Right atrium auricular region (tissue), 2 donors: ENCODE results near the gene LCE6A. TPM values are rescaled to one million over a fixed set of nuclear protein-coding genes. Genes with fewer than 3 reads are reported as not detected.

ENCODE experiments used
- DNase-seq: peaks from one replicate; pipeline ENCODE4 v3.0.0-alpha.2; 2019; ENCODE audit warnings: low spot score
- H3K27ac ChIP-seq, 2 donors: fragments of 200-600 bp; sonication (generic); 1 replicate in 1 of 2; 2 replicates in 1 of 2; pipeline ENCODE4 v1.5.1; 2016 to 2019
- H3K27me3 ChIP-seq, 2 donors: fragments of 200-600 bp; sonication (generic); one replicate each; pipeline versions ENCODE4 v1.5.1 to v1.6.0; 2017 to 2019
- H3K36me3 ChIP-seq: fragments of 200-600 bp; sonication (generic); one replicate; pipeline ENCODE4 v1.5.1; 2016
- H3K4me1 ChIP-seq, 2 donors: fragments of 200-600 bp; sonication (generic); one replicate each; pipeline versions ENCODE4 v1.5.1 to v1.6.0; 2017 to 2019
- H3K4me3 ChIP-seq, 2 donors: fragments of 200-600 bp; sonication (generic); 1 replicate in 1 of 2; 2 replicates in 1 of 2; pipeline ENCODE4 v1.5.1; 2017 to 2019; ENCODE audit warnings: mild to moderate bottlenecking in 1 of 2, moderate library complexity in 1 of 2
- H3K9me3 ChIP-seq, 2 donors: fragments of 200-600 bp; sonication (generic); one replicate each; pipeline ENCODE4 v1.5.1; 2019
- CTCF ChIP-seq, 2 donors: fragments of 200-600 bp; sonication (generic); IDR thresholded peaks; one replicate each; pipeline ENCODE4 v1.5.1; 2019; ENCODE audit warnings: antibody characterized with exemption in 2 of 2
- total RNA-seq, 2 donors: library from RNA; depleted of rRNA; stranded (reverse); fragments of >200 nt; gene quantifications; one replicate each; pipeline ENCODE4 v1.1.0, GENCODE V29; 2016

Gene LCE6A
- total RNA-seq, result not detected

- no peaks in the 10 kb centered on the region for H3K27me3 ChIP-seq
- H3K4me1 ChIP-seq, result no peaks in the 10 kb centered on the region
- H3K9me3 ChIP-seq, result no peaks in the 10 kb centered on the region
- H3K27ac ChIP-seq, result no peak within 1 kb of the TSS
- no peak for DNase-seq
- TF ChIP-seq CTCF (IDR thresholded peaks at IDR 0.05), result no peak
- no peaks in the 10 kb centered on the region for H3K36me3 ChIP-seq
- no peak within 1 kb of the TSS for H3K4me3 ChIP-seq
Measured at GRCh38 chr1:152842556-152842955, at the start of gene LCE6A. TSS of gene LCE6A (plus strand) at chr1:152842856. CDS start at chr1:152843521, 665 bp downstream.

- TF ChIP-seq CTCF (IDR thresholded peaks at IDR 0.05), result no peak
- no peak for DNase-seq
Measured at GRCh38 chr1:152795686-152796085, 47.0 kb upstream of the LCE6A start.

GRCh38 chr1:152796421-152796820 is 46.2 kb upstream of the LCE6A start, which contains the start of gene LCE1D:
TSS of gene LCE1D (plus strand) at chr1:152796721. CDS start at chr1:152797795, 1,074 bp downstream.
- no peak for TF ChIP-seq CTCF (IDR thresholded peaks at IDR 0.05)
- Histone ChIP-seq H3K27me3 (no peaks in the 10 kb centered on the region), H3K4me3 (no peak within 1 kb of the TSS), H3K27ac (no peak within 1 kb of the TSS), H3K9me3 (no peaks in the 10 kb centered on the region), H3K4me1 (no peaks in the 10 kb centered on the region), H3K36me3 (no peaks in the 10 kb centered on the region)
- no peak for DNase-seq

More at GRCh38 chr1:152795686-152796085, 47.0 kb upstream of the LCE6A start:
- H3K4me1 ChIP-seq, result no peaks in the 10 kb centered on the region
- no peaks in the 10 kb centered on the region for H3K9me3 ChIP-seq
- no peaks in the 10 kb centered on the region for H3K36me3 ChIP-seq
- H3K27ac ChIP-seq, result no peak overlapping the region
- H3K27me3 ChIP-seq, result no peaks in the 10 kb centered on the region
- H3K4me3 ChIP-seq, result no peak overlapping the region

- TF ChIP-seq CTCF (IDR thresholded peaks at IDR 0.05), result no peak
Measured at GRCh38 chr1:152801333-152801732, 41.3 kb upstream of the LCE6A start.

GRCh38 chr1:152806576-152806975 is 36.1 kb upstream of the LCE6A start, which contains the start of gene LCE1C:
TSS of gene LCE1C (minus strand) at chr1:152806651. CDS start at chr1:152805478, 1,173 bp downstream.
- no peaks in the 10 kb centered on the region for H3K9me3 ChIP-seq
- H3K4me1 ChIP-seq, result no peaks in the 10 kb centered on the region
- DNase-seq, result no peak
- no peak for TF ChIP-seq CTCF (IDR thresholded peaks at IDR 0.05)
- H3K27me3 ChIP-seq, result no peaks in the 10 kb centered on the region
- no peak within 1 kb of the TSS for H3K4me3 ChIP-seq
- no peaks in the 10 kb centered on the region for H3K36me3 ChIP-seq
- H3K27ac ChIP-seq, result no peak within 1 kb of the TSS

More at GRCh38 chr1:152801333-152801732, 41.3 kb upstream of the LCE6A start:
- H3K4me3 ChIP-seq, result no peak overlapping the region
- no peaks in the 10 kb centered on the region for H3K36me3 ChIP-seq
- no peak overlapping the region for H3K27ac ChIP-seq
- H3K27me3 ChIP-seq, result no peaks in the 10 kb centered on the region
- no peaks in the 10 kb centered on the region for H3K9me3 ChIP-seq
- no peak for DNase-seq
- no peaks in the 10 kb centered on the region for H3K4me1 ChIP-seq

- Histone ChIP-seq H3K9me3 (no peaks in the 10 kb centered on the region), H3K4me1 (no peaks in the 10 kb centered on the region), H3K27ac (no peak overlapping the region), H3K36me3 (no peaks in the 10 kb centered on the region), H3K27me3 (no peaks in the 10 kb centered on the region), H3K4me3 (no peak overlapping the region)
- TF ChIP-seq CTCF (IDR thresholded peaks at IDR 0.05), result no peak
- DNase-seq, result no peak
Measured at GRCh38 chr1:152811050-152811449, 31.6 kb upstream of the LCE6A start.
